PC-3 (cell line): ENCODE results near the gene MED6.

ENCODE experiments used
- EZH2 ChIP-seq: fragments of 300-600 bp; sonication (generic); IDR thresholded peaks from one replicate; pipeline ENCODE4 v1.6.1; 2017; ENCODE audit warnings: antibody characterized with exemption, mild to moderate bottlenecking, low read length; ENCODE audit not compliant: unreplicated experiment
- EZH2phosphoT487 ChIP-seq: fragments of 300-600 bp; sonication (generic); IDR thresholded peaks from 2 replicates; pipeline ENCODE4 v1.6.1; 2018; ENCODE audit warnings: mild to moderate bottlenecking, antibody characterized with exemption, low read length, borderline replicate concordance
- TF ChIP-seq, protein P1 (sequence below): fragments of 300-600 bp; sonication (generic); conservative IDR thresholded peaks from 2 replicates; pipeline ENCODE4 v1.5.1; 2017; ENCODE audit warnings: antibody characterized with exemption, low read depth, mild to moderate bottlenecking, low read length

DNA sequence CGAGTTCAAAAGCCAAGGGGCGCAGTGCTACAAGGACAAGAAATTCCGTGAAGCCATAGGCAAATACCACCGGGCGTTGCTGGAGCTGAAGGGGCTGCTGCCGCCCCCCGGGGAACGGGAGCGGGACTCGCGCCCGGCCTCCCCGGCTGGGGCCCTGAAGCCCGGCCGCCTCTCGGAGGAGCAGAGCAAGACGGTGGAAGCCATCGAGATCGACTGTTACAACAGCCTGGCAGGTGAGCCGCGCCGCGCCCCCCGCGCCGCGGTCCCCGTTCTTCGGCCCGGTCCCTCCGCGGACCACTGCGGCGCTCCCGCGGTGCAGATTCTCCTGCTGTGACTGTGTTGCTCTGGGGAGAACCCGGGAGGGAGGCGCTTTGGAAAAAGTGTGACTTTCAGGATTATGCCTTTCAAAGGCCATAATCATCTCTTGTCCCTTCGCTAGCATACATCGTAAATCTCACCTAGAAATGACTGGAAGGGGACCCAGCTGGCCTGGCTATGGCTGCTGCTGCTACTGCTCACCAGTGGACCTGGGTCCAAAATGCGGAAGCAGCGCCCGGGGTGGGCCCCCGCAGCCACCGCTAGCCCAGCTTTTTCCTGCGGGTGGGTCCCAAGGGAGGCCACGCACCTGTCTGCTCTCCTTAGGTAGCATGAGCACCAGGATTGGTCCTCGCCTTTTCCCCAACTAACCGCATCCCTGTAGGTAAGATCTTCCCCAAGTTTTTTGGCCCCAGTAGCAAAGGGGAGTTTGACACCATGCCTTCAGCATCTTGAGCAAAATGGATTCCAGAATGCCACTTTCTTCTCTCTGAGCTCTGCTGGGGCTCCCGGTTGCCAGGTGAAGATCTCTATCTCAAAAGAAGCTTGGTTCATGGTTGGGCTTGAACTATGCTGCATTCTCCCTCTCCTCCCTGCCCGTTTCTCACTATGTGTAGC is 42.1 kb upstream of the MED6 start:
- no peak for TF ChIP-seq EZH2
- TF ChIP-seq, protein P1, sequence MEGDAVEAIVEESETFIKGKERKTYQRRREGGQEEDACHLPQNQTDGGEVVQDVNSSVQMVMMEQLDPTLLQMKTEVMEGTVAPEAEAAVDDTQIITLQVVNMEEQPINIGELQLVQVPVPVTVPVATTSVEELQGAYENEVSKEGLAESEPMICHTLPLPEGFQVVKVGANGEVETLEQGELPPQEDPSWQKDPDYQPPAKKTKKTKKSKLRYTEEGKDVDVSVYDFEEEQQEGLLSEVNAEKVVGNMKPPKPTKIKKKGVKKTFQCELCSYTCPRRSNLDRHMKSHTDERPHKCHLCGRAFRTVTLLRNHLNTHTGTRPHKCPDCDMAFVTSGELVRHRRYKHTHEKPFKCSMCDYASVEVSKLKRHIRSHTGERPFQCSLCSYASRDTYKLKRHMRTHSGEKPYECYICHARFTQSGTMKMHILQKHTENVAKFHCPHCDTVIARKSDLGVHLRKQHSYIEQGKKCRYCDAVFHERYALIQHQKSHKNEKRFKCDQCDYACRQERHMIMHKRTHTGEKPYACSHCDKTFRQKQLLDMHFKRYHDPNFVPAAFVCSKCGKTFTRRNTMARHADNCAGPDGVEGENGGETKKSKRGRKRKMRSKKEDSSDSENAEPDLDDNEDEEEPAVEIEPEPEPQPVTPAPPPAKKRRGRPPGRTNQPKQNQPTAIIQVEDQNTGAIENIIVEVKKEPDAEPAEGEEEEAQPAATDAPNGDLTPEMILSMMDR = no peak
- no peak; the same call in 1 of the 2 replicates for TF ChIP-seq EZH2phosphoT487
